SK-N-SH (cell line): ENCODE results near the gene CADM1. TPM values are rescaled to one million over a fixed set of nuclear protein-coding genes. Genes with fewer than 3 reads are reported as not detected.

Source experiments
- CTCF ChIA-PET: fragments of 300-600, 350-600 bp; formaldehyde crosslinking; extraction: SDS; loops from one replicate; lab custom pipeline; 2021; lab: Yijun Ruan, JAX
- POLR2A ChIA-PET: fragments of 350-600 bp; sonication (Branson Sonifier 250); formaldehyde crosslinking; extraction: SDS; loops from one replicate; lab custom pipeline; 2020; ENCODE audit warnings: antibody characterized with exemption, inconsistent platforms; lab: Yijun Ruan, JAX
- DNase-seq: peaks from one replicate; pipeline ENCODE4 v3.0.0; 2012
- H2AFZ ChIP-seq: fragments of 200-600 bp; sonication (generic); 2 replicates; pipeline ENCODE4 v1.8.1; 2016; ENCODE audit warnings: antibody characterized with exemption, mild to moderate bottlenecking, low read depth
- H3F3A ChIP-seq: fragments of 200-600 bp; sonication (generic); replicated peaks from 2 replicates; pipeline ENCODE3; 2016; ENCODE audit warnings: antibody characterized with exemption, mild to moderate bottlenecking; ENCODE audit not compliant: insufficient read depth
- H3K27ac ChIP-seq, 2 experiments: fragments of 200-500 bp in 1 of 2; fragments of 200-600 bp in 1 of 2; sonication (Bioruptor generic) in 1 of 2; sonication (generic), shearing (Covaris generic) in 1 of 2; 2 replicates each; pipeline versions ENCODE4 v1.5.1 to v1.6.1; 2014 to 2016; ENCODE audit warnings: low read depth in 2 of 2, inconsistent platforms in 1 of 2, low read length in 1 of 2, mild to moderate bottlenecking in 1 of 2, mixed read lengths in 1 of 2
- H3K27me3 ChIP-seq: fragments of 200-600 bp; sonication (generic), shearing (Covaris generic); 2 replicates; pipeline ENCODE4 v1.6.1; 2016; ENCODE audit warnings: mixed run types; ENCODE audit not compliant: insufficient read depth
- H3K36me3 ChIP-seq, 2 experiments: fragments of 200-500 bp in 1 of 2; fragments of 200-600 bp in 1 of 2; sonication (Bioruptor generic) in 1 of 2; sonication (generic) in 1 of 2; replicated peaks in 1 of 2; 2 replicates each; pipeline versions ENCODE3 to v1.5.1; 2014 to 2016; ENCODE audit warnings: low read length in 1 of 2, mild to moderate bottlenecking in 1 of 2; ENCODE audit not compliant: insufficient read depth in 2 of 2, control insufficient read depth in 1 of 2
- H3K4me1 ChIP-seq, 2 experiments: fragments of 200-500 bp in 1 of 2; fragments of 200-600 bp in 1 of 2; sonication (Bioruptor generic) in 1 of 2; sonication (generic), shearing (Covaris generic) in 1 of 2; 2 replicates each; pipeline versions ENCODE4 v1.5.1 to v1.6.1; 2014 to 2016; ENCODE audit warnings: low read depth in 1 of 2, low read length in 1 of 2, mixed run types in 1 of 2; ENCODE audit not compliant: insufficient read depth in 2 of 2, control insufficient read depth in 1 of 2
- H3K4me2 ChIP-seq: fragments of 200-600 bp; sonication (generic), shearing (Covaris generic); 2 replicates; pipeline ENCODE4 v1.6.1; 2017; ENCODE audit warnings: mixed run types
- H3K4me3 ChIP-seq, 2 experiments: fragments of 200-500 bp in 1 of 2; fragments of 200-600 bp in 1 of 2; sonication (Bioruptor generic) in 1 of 2; sonication (generic), shearing (Covaris generic) in 1 of 2; 2 replicates each; pipeline versions ENCODE4 v1.5.1 to v1.8.1; 2014 to 2016; ENCODE audit warnings: low read depth in 2 of 2, inconsistent platforms in 1 of 2, low read length in 1 of 2, mild to moderate bottlenecking in 1 of 2, mixed read lengths in 1 of 2, moderate library complexity in 1 of 2
- H3K79me2 ChIP-seq: fragments of 200-600 bp; sonication (generic); 2 replicates; pipeline ENCODE4 v1.8.1; 2017; ENCODE audit warnings: mild to moderate bottlenecking; ENCODE audit not compliant: insufficient read depth
- H3K9ac ChIP-seq: fragments of 200-600 bp; sonication (generic); 2 replicates; pipeline ENCODE4 v1.6.1; 2017; ENCODE audit warnings: mixed run types
- H3K9me2 ChIP-seq: fragments of 200-600 bp; sonication (generic); 2 replicates; pipeline ENCODE4 v1.6.1; 2017; ENCODE audit warnings: mixed run types
- H3K9me3 ChIP-seq: fragments of 200-600 bp; sonication (generic); 2 replicates; pipeline ENCODE4 v1.6.1; 2017; ENCODE audit warnings: mixed run types, mild to moderate bottlenecking, moderate library complexity
- H4K20me1 ChIP-seq: fragments of 200-600 bp; sonication (generic); 2 replicates; pipeline ENCODE4 v1.6.1; 2017; ENCODE audit warnings: mild to moderate bottlenecking, mixed run types; ENCODE audit not compliant: insufficient read depth
- ELF1 ChIP-seq: IDR thresholded peaks from 2 replicates; pipeline ENCODE4 v1.4.0; 2012
- FOXJ3 ChIP-seq: sonication (generic); formaldehyde crosslinking; IDR thresholded peaks from 2 replicates; pipeline ENCODE4 v1.5.1; 2020; ENCODE audit warnings: mild to moderate bottlenecking, missing genetic modification reagents
- GABPA ChIP-seq: IDR thresholded peaks from 2 replicates; pipeline ENCODE4 v1.4.0; 2012; ENCODE audit warnings: low read depth, mild to moderate bottlenecking
- MAX ChIP-seq: IDR thresholded peaks from 2 replicates; pipeline ENCODE4 v1.4.0; 2012; ENCODE audit warnings: low read depth
- MXI1 ChIP-seq: IDR thresholded peaks from 2 replicates; pipeline ENCODE4 v1.6.1; 2012; ENCODE audit warnings: mild to moderate bottlenecking, low read depth, low read length, improper control_type of control experiment
- NFIC ChIP-seq: IDR thresholded peaks from 2 replicates; pipeline ENCODE4 v1.4.0; 2012; ENCODE audit warnings: borderline replicate concordance
- POLR2AphosphoS5 ChIP-seq: IDR thresholded peaks from 2 replicates; pipeline ENCODE4 v1.6.1; 2012; ENCODE audit warnings: low read depth, low read length
- RAD21 ChIP-seq: IDR thresholded peaks from 2 replicates; pipeline ENCODE4 v1.6.1; 2012; ENCODE audit warnings: mild to moderate bottlenecking, low read length
- RCOR1 ChIP-seq: fragments of 150-350 bp; IDR thresholded peaks from 2 replicates; pipeline ENCODE4 v1.6.1; 2017; ENCODE audit warnings: antibody characterized with exemption, low read length
- SIN3A ChIP-seq: IDR thresholded peaks from 2 replicates; pipeline ENCODE4 v1.6.1; 2012; ENCODE audit warnings: low read depth, mild to moderate bottlenecking, low read length, moderate library complexity, borderline replicate concordance
- SMC3 ChIP-seq: IDR thresholded peaks from 2 replicates; pipeline ENCODE4 v1.6.1; 2012; ENCODE audit warnings: low read depth, low read length, improper control_type of control experiment
- TEAD4 ChIP-seq: IDR thresholded peaks from 2 replicates; pipeline ENCODE4 v1.4.0; 2012; ENCODE audit warnings: mild to moderate bottlenecking, borderline replicate concordance; ENCODE audit not compliant: insufficient read depth
- USF1 ChIP-seq: IDR thresholded peaks from 2 replicates; pipeline ENCODE4 v1.4.0; 2012; ENCODE audit warnings: low read depth, borderline replicate concordance
- YY1 ChIP-seq: IDR thresholded peaks from 2 replicates; pipeline ENCODE4 v1.4.0; 2012; ENCODE audit warnings: low read depth, mild to moderate bottlenecking
- ZBTB33 ChIP-seq: IDR thresholded peaks from 2 replicates; pipeline ENCODE4 v1.4.0; 2012; ENCODE audit warnings: low read depth, borderline replicate concordance
- WGBS: methylation state at CpG from one replicate; pipeline ENCODE4 v1.1.6; 2017; ENCODE audit warnings: low lambda C conversion rate; 5-methylcytosine and 5-hydroxymethylcytosine counted together
- polyA plus RNA-seq, 3 experiments: library from polyadenylated mRNA; depleted of rRNA; stranded (reverse); fragments of >200 nt; gene quantifications; 2 replicates each; pipeline ENCODE4 v1.2.3, GENCODE V29; 2012
- TF ChIP-seq, protein P1 (sequence below): IDR thresholded peaks from 2 replicates; pipeline ENCODE4 v1.6.1; 2012; ENCODE audit warnings: mild to moderate bottlenecking, low read depth, low read length, moderate library complexity

CADM1 gene
- polyA plus RNA-seq, 1 of the 3 experiments (the other 2 are of a cell fraction) = 7.9 TPM

DNA sequence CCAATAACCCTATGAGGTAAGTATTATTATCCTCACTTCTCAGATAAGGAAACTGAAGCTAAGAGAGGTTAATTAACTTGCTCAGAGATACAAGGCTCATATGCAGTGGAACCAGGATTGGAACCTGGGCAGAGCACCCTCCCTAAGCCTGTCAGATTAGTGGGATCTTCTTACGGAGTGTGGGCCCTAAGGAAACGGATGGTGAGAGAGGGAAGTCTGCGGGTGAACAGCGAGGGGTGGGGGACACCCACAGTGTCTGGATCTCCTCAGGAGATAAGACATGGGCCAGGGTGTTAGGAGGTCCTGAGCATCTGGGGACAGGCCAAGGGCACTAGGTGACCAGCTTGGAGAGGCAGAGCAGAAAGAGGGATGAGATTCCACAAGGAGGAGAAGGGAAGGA, 376.0 kb downstream of the CADM1 start (continued):
- TF ChIP-seq USF1 (no peak), ZBTB33 (no peak), POLR2AphosphoS5 (no peak), GABPA (no peak), ELF1 (no peak)

DNA sequence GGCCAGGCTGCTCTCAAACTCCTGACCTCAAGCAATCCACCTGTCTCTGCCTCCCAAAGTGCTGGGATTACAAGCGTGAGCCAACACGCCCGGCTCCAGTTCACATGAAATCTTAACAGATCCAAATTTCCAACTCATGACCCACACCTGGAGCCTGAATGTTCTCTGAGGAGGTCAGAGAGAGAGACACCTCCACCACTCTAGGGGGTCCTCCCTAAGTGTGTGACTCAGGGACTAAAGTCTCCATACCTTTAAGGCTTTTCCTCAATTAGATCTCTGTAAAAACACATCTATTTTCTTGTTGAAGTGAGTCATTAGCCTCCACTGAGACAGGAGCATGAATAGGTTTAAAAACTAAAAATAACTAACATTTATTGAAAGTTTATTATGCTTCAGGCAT, 376.4 kb downstream of the CADM1 start:
- peak overlapping the region in 1 of 2 experiments; percentile 90; a peak in 1 of 4 replicates for H3K27ac ChIP-seq
- TF ChIP-seq SMC3 = no peak
- TF ChIP-seq MXI1 = no peak
- no peak for TF ChIP-seq SIN3A
- TF ChIP-seq FOXJ3 = no peak
- no peak for TF ChIP-seq NFIC
- TF ChIP-seq MAX = no peak
- TF ChIP-seq TEAD4 = no peak
- no peak for TF ChIP-seq ELF1
- no peak for TF ChIP-seq RCOR1
- TF ChIP-seq, protein P1, sequence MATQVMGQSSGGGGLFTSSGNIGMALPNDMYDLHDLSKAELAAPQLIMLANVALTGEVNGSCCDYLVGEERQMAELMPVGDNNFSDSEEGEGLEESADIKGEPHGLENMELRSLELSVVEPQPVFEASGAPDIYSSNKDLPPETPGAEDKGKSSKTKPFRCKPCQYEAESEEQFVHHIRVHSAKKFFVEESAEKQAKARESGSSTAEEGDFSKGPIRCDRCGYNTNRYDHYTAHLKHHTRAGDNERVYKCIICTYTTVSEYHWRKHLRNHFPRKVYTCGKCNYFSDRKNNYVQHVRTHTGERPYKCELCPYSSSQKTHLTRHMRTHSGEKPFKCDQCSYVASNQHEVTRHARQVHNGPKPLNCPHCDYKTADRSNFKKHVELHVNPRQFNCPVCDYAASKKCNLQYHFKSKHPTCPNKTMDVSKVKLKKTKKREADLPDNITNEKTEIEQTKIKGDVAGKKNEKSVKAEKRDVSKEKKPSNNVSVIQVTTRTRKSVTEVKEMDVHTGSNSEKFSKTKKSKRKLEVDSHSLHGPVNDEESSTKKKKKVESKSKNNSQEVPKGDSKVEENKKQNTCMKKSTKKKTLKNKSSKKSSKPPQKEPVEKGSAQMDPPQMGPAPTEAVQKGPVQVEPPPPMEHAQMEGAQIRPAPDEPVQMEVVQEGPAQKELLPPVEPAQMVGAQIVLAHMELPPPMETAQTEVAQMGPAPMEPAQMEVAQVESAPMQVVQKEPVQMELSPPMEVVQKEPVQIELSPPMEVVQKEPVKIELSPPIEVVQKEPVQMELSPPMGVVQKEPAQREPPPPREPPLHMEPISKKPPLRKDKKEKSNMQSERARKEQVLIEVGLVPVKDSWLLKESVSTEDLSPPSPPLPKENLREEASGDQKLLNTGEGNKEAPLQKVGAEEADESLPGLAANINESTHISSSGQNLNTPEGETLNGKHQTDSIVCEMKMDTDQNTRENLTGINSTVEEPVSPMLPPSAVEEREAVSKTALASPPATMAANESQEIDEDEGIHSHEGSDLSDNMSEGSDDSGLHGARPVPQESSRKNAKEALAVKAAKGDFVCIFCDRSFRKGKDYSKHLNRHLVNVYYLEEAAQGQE = no peak
- no peak for TF ChIP-seq RAD21
- TF ChIP-seq YY1 = no peak
- no peak for DNase-seq
- H3K9me2 ChIP-seq = no peaks in the 10 kb centered on the region
- H3K36me3 ChIP-seq = no peaks in the 10 kb centered on the region
- H3F3A ChIP-seq = no peaks in the 10 kb centered on the region
- H2AFZ ChIP-seq = no peak overlapping the region
- no peaks in the 10 kb centered on the region for H3K79me2 ChIP-seq
- H3K9ac ChIP-seq = no peak overlapping the region
- H3K4me2 ChIP-seq = no peak overlapping the region
- H4K20me1 ChIP-seq = no peaks in the 10 kb centered on the region
- CTCF ChIA-PET = no interaction called here
- peaks cover 0 to 35% of the 10 kb centered on the region in 2 experiments; a peak in 2 of 4 replicates for H3K4me1 ChIP-seq
- POLR2A ChIA-PET = no interaction called here
- H3K9me3 ChIP-seq = no peaks in the 10 kb centered on the region
- 65% methylated on average over 3 of the region's 3 CpGs for WGBS
- H3K4me3 ChIP-seq = no peak overlapping the region
- no peaks in the 10 kb centered on the region for H3K27me3 ChIP-seq
